Retinal pigment epithelial cell (primary cell): ENCODE data around the gene UNC13B.
"Not testable (repeated sequence)": the region's sequence is repeated elsewhere in the genome, so short reads cannot be mapped to it uniquely, and the experiment has no call there.

ENCODE experiments used
- DNase-seq: peaks from one replicate; pipeline ENCODE4 v3.0.0-alpha.2; 2010; ENCODE audit warnings: low read depth
- H3K4me3 ChIP-seq: 2 replicates; pipeline ENCODE4 v1.5.1; 2011; ENCODE audit warnings: mild to moderate bottlenecking, low read length, control low read depth, moderate library complexity
- CTCF ChIP-seq: conservative IDR thresholded peaks from 2 replicates; pipeline ENCODE4 v1.5.1; 2011; ENCODE audit warnings: low read depth, low read length, control low read depth, inconsistent platforms

The UNC13B gene

GRCh38 chr9:35116539-35116897 is 45.3 kb upstream of the UNC13B start:
- H3K4me3 ChIP-seq = peak overlapping the region; percentile 87
- no peak for DNase-seq
- TF ChIP-seq CTCF = no peak

DNA sequence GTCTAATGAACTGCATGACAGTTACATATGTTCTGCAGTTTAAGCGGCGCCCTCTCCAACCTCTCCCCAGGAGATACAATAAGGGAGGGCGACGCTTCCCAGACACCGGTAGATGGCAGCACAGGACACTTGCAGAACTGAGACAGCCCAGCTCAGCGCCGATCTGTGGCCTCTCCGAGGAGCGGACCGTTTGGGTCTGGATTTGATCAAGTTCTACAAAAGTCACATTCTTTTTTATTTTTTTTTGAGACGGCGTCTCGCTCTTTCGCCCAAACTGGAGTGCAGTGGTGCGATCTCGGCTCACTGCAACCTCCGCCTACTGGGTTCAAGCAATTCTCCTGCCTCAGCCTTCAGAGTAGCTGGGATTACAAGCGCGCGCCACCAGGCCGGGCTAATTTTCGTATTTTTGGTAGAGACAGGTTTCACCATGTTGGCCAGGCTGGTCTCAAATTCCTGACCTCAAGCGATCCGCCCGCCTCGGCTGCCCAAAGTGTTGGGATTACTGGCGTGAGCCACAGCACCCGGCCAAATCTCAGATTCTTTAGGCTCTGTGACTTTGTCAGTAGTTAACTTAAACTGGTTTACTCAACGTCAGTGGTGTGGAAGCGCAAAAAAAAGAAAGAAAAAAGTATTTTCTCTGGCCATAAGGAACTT is 44.8 kb upstream of the UNC13B start:
- H3K4me3 ChIP-seq = peak overlapping the region; percentile 87
- peak; percentile 72 for DNase-seq
- TF ChIP-seq CTCF = peak; percentile 94

DNA sequence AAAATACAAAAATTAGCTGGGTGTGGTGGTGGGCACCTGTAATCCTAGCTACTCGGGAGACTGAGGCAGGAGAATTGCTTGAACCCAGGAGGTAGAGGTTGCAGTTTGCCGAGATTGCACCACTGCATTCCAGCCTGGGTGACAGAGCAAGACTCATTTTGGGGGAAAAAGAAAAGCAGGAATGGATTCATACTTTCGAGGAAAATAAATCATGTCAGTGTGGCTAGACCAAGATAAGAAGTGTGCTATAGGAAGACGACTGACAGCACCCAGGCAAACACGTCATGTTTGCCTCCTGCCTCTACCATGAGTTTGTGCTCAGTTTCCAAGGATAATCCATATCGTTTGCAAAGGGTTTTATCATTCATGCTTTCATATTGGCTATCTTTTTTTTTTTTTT is 26.9 kb upstream of the UNC13B start:
- DNase-seq = no peak
- no peak overlapping the region for H3K4me3 ChIP-seq
- TF ChIP-seq CTCF = no peak

DNA sequence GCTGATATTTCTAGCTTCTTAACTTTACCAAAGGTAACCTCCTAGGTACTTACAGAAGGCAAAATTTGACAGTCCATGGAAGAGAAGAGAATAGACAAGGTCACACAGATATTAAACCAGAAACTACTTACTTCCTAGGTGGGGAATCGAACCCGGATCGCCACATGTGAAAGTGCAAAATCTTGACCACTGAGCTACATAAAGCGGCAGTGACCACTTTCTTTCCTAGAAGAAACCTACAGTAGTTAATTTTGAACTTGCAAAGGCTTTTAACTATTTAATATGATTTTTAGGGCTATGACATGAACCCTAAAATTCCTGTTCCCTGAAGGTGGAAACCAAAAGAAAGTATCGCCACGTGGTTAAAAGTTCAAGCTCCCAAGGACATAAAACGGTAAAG is 25.8 kb upstream of the UNC13B start:
- H3K4me3 ChIP-seq = no peak overlapping the region
- no peak for DNase-seq
- TF ChIP-seq CTCF = no peak

GRCh38 chr9:35136866-35137265 is 24.9 kb upstream of the UNC13B start:
- no peak overlapping the region for H3K4me3 ChIP-seq
- no peak for DNase-seq
- TF ChIP-seq CTCF = no peak

DNA sequence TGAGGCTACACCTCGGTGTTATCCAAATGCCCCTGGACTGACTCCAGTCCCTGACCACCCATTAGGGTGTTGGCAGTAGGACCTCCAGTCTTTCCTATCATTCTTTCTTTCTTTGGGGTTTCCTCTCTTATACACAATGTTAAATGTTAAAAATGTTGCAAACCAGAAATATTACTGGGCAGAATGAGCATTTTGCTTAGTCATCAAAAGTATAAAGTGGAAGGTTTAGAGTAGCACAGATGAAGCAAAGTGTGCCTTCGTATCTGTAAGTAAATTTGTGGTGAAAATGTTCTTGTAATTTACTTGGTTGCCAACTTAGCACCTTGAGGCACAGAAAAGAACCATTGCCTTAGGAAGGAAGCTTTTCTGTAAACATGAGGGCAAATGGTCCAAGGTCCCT is 21.7 kb upstream of the UNC13B start:
- H3K4me3 ChIP-seq = no peak overlapping the region
- TF ChIP-seq CTCF = no peak
- DNase-seq = no peak

DNA sequence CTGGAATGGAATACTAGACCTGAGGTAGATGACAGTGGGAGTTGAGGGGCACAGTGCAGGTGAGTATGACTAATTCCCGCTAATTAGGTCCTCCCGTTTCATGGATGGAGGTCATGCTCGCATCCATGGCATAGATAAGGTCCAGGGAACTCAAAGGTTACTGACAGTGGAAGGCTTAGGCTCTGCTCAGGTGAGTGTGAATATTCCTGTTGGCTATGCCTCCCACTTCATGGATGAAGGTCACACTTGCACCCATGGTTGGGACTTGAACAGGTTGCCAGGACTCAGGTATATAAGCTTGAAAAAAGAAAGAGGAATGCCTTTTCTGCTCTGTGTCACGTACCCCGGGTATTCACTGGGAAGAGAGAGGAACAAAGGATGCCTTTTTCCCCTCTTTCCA is 19.8 kb upstream of the UNC13B start:
- TF ChIP-seq CTCF = no peak
- H3K4me3 ChIP-seq = no peak overlapping the region
- DNase-seq = no peak

DNA sequence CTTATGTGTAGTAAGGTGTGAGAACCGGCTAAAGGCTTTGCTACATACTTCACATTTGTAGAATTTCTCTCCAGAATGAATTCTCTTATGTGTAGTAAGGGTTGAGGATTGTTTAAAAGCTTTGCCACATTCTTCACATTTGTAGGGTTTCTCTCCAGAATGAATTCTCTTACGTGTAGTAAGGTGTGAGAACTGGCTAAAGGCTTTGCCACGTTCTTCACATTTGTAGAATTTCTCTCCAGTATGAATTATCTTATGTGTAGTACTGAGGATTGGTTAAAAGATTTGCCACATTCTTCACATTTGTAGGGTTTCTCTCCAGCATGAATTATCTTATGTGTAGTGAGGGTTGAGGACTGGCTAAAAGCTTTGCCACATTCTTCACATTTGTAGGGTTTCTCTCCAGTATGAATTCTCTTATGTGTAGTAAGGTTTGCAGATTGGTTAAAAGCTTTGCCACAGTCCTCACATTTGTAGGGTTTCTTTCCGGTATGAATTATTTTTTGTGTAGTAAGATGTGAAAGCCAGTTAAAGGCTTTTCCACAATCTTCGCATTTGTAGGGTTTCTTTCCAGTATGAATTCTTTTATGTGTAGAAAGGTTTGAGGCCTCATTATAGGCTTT is 13.8 kb upstream of the UNC13B start:
- H3K4me3 ChIP-seq, DNase-seq: not testable (repeated sequence)
